ENCODE results near the gene OLFML1.
A peak's percentile ranks its signal among the peaks of the same experiment; 100 is the strongest.

OLFML1 gene

GRCh38 chr11:7533199-7534041 is 48.1 kb downstream of the OLFML1 start:
- no peak for DNase-seq

- no peak for DNase-seq
Observed at GRCh38 chr11:7534042-7534378, 48.7 kb downstream of the OLFML1 start.

GRCh38 chr11:7536100-7536499 is 50.8 kb downstream of the OLFML1 start:
- no peak for DNase-seq

DNA sequence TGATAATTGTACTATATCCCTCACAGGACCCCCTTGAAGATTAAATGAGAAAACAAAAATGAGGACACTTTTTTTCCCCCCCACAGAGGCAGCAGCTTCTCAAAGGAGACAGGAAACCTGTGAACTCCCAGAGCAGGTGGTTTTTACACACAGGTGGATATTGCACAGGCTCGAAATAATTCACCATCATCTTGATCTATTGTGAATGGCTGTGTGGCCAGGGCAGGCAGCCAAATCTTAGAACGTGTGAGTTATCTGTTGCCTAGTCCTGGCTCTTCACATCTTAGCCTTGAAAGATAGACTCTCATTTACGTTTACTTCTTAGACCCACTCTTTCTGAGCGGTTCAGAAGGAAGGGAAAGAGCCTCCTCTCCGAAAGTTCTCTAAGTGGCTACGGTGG is 52.0 kb downstream of the OLFML1 start:
- no peak for DNase-seq

GRCh38 chr11:7538031-7538430 is 52.7 kb downstream of the OLFML1 start:
- DNase-seq, result no peak

DNA sequence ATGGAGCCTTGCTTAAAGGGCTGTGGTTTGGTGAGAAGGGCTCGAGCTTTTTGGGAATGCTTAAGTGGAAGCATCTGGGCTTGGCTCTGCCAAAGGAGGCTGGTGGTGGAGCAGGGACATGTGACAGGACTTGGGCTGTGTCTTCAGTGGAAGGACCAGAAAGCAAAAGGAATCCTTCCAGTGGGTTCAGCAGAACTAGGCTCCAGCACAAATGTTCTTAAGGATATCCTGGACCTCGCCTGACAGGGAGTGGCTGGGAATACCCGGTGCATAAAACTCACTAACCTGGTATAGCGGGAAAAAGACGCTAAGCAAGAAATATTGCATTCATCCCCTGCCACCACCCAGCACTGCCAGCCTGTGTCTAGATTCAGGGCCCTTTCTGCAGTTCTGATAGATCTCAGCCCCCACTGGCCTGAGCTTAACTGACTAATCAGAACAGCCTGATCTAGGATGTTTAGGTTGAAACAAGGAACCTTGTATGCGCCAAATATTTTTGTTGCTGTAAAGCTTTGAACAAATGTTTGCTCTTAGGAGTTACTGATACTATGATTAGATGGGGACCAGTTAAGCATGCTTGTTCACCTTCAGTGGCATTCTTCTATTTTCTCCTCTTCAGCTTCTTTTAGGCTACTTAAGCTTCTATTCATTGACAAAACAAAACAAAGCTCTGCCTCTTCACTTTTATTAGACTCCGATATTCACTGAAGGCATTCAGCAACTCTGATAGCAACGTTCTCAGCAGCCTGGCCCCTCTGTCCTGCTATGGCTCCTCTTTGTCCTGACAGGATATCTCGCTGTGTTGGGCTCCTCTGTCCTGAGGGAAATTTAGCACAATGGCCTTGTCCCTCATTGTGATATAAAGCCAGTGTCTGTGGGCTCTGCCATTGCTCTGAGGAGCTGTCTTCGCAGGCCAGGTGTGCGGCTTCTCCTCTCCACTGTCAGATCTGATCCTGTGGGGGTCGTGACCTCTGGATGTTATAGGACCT is 53.5 kb downstream of the OLFML1 start:
- DNase-seq, result no peak

GRCh38 chr11:7540830-7541555 is 55.7 kb downstream of the OLFML1 start:
- no peak for DNase-seq

GRCh38 chr11:7543302-7543701 is 58.0 kb downstream of the OLFML1 start:
- DNase-seq, result no peak

DNA sequence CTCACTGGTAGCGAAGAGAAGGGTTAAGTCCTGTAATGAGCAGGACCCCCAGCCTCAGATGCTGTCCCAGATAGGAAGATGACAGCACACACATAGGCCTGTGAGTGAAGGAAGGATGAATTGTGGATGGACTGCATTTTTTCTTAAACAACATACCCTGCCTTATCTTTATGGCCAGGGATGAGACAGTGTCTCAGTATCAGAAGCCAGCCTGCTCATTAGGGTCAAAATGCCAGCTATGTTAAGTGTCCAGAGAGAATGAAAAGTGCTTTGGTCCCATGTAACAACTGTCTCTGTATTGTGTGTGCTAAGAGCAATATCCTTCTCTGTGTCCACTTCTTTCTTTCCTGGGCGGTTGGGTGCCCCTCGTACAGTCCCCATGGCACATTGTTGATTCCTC is 58.7 kb downstream of the OLFML1 start:
- no peak for DNase-seq

- no peak for DNase-seq
Observed at GRCh38 chr11:7545611-7546010, 60.3 kb downstream of the OLFML1 start.

GRCh38 chr11:7546324-7546791 is 61.1 kb downstream of the OLFML1 start:
- no peak for DNase-seq

DNA sequence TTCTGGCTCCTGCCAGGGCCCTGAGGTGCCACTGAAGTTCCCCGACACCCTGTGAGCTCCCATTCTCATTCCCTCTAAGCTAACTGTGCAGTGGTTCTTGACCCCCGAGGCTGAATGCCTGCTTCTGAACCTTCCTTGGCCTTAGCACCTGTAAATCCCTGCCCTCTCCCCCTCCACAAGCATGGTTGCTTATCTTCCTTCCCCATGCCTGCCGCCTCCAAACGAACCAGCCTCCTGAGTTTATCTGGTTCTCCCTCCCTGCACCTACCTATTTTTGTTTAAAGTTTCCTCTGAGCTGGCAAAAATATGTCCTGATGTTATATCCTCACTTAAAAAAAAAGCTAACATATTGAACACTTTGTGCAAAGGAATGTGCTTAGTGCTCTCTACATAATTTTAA is 62.4 kb downstream of the OLFML1 start:
- DNase-seq, result no peak

GRCh38 chr11:7548659-7549274 is 63.5 kb downstream of the OLFML1 start:
- DNase-seq, result peak; percentile 16

- no peak for DNase-seq
Observed at GRCh38 chr11:7549681-7550080, 64.4 kb downstream of the OLFML1 start.

- DNase-seq, result no peak
Observed at GRCh38 chr11:7551571-7551970, 66.3 kb downstream of the OLFML1 start.

DNA sequence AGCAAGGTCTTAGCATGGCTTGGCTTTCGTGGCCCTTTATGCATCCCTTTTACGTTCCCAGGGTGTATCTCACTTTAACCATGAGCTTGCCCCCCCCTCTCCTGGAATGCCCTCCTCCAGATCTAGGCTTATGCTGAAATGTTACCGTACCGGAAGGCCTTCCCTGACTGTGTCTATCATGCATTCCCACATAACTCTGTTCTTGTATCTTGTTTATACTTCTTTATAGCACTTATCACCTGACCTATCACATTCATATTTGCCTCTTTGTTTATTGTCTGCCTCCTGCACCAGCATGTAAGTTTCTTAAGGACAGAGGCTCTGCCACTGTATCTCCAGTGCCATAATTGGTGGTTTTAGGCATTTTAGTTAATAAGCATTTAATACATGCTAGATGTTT is 67.4 kb downstream of the OLFML1 start:
- DNase-seq, result no peak

DNA sequence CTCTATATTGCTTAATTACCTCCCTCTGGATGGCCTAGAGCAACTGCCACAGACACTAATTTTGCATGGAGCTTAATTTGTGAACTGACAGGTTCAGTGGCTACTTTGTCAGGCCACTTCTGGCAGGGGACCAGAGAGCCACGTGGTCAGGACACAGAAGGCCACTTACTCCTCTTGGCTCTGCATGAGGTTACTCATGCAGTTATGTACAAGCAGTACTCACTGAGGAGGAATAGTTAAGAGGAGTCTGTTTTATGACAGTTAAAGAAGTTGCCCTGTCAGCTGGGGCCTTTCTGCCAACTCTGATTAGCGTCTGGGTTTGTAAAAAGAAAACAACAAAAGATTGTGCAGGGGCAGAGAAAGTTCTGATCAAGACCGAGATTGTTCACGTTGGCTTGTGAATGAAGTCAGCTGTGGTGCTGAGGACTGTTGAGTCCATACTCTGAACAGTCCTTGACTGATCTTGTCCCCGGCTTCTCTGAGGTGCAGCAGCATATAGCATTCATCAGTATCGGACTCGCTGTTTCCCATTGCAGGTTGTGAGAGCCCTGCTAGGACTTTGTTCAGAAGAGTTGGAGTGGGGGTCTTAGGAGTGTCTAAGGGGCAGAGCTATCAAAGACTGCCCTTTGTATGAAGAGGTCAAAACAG is 69.9 kb downstream of the OLFML1 start:
- DNase-seq, result no peak

GRCh38 chr11:7558046-7558445 is 72.7 kb downstream of the OLFML1 start:
- no peak for DNase-seq

- no peak for DNase-seq
Observed at GRCh38 chr11:7559398-7560283, 74.3 kb downstream of the OLFML1 start.
